ENCODE results near the gene BZW2.

- TF ChIP-seq, protein P1, sequence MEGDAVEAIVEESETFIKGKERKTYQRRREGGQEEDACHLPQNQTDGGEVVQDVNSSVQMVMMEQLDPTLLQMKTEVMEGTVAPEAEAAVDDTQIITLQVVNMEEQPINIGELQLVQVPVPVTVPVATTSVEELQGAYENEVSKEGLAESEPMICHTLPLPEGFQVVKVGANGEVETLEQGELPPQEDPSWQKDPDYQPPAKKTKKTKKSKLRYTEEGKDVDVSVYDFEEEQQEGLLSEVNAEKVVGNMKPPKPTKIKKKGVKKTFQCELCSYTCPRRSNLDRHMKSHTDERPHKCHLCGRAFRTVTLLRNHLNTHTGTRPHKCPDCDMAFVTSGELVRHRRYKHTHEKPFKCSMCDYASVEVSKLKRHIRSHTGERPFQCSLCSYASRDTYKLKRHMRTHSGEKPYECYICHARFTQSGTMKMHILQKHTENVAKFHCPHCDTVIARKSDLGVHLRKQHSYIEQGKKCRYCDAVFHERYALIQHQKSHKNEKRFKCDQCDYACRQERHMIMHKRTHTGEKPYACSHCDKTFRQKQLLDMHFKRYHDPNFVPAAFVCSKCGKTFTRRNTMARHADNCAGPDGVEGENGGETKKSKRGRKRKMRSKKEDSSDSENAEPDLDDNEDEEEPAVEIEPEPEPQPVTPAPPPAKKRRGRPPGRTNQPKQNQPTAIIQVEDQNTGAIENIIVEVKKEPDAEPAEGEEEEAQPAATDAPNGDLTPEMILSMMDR (IDR thresholded peaks at IDR 0.05), result no peak
- no peak for TF ChIP-seq POLR2AphosphoS5 (IDR thresholded peaks at IDR 0.05)
- TF ChIP-seq EP300 (IDR thresholded peaks at IDR 0.05), result no peak
Observed at GRCh38 chr7:16670021-16670420, 24.0 kb downstream of the BZW2 start.
